IMR-90 (cell line): ENCODE data around the gene HSPA9. TPM values are rescaled to one million over a fixed set of nuclear protein-coding genes. Genes with fewer than 3 reads are reported as not detected.

Experiments used
- ATAC-seq: fragments of 200-7000 bp; cut with Tn5 transposase; 2 replicates; pipeline ENCODE4 v1.9.1; 2020; ENCODE audit warnings: low read depth, mild to moderate bottlenecking, moderate library complexity
- BruUV-seq: library from RNA; stranded (reverse); fragments of 400-500 nt; replicated peaks from 2 replicates; lab custom pipeline; 2021; lab: Mats Ljungman, UMichigan
- CTCF ChIA-PET: fragments of 300-600 bp; formaldehyde crosslinking; extraction: SDS; loops from one replicate; lab custom pipeline; 2021; ENCODE audit warnings: antibody characterized with exemption; lab: Yijun Ruan, JAX
- POLR2A ChIA-PET: fragments of 300-600 bp; sonication (Branson Sonifier 250); formaldehyde crosslinking; loops from one replicate; lab custom pipeline; 2022; ENCODE audit warnings: antibody characterized with exemption; ENCODE audit not compliant: unreplicated experiment; lab: Charles Lee
- DNase-seq: peaks from one replicate; pipeline ENCODE4 v3.0.0; 2013
- H2AFZ ChIP-seq: replicated peaks from 2 replicates; pipeline ENCODE3; 2013; ENCODE audit warnings: low read length, mild to moderate bottlenecking; ENCODE audit not compliant: poor library complexity
- H2AK5ac ChIP-seq: 2 replicates; pipeline ENCODE4 v1.6.1; 2013; ENCODE audit warnings: low read depth, low read length, inconsistent platforms
- H2AK9ac ChIP-seq: replicated peaks from 2 replicates; pipeline ENCODE3; 2013; ENCODE audit warnings: mild to moderate bottlenecking, low read depth, low read length, moderate library complexity; ENCODE audit not compliant: poor library complexity
- H2BK120ac ChIP-seq: 2 replicates; pipeline ENCODE4 v1.6.1; 2013; ENCODE audit warnings: low read depth, low read length, inconsistent platforms
- H2BK15ac ChIP-seq: 3 replicates; pipeline ENCODE4 v1.6.1; 2013; ENCODE audit warnings: low read depth, low read length, inconsistent platforms
- H2BK20ac ChIP-seq: 2 replicates; pipeline ENCODE4 v1.6.1; 2013; ENCODE audit warnings: low read depth, mild to moderate bottlenecking, inconsistent platforms, low read length, moderate library complexity
- H2BK5ac ChIP-seq: 2 replicates; pipeline ENCODE4 v1.6.1; 2013; ENCODE audit warnings: mild to moderate bottlenecking, low read depth, low read length, inconsistent platforms; ENCODE audit not compliant: poor library complexity, severe bottlenecking
- H3K14ac ChIP-seq: replicated peaks from 2 replicates; pipeline ENCODE4 v1.6.1; 2013; ENCODE audit warnings: low read depth, low read length, inconsistent platforms
- H3K18ac ChIP-seq: 2 replicates; pipeline ENCODE4 v1.6.1; 2013; ENCODE audit warnings: low read depth, low read length, control low read depth
- H3K23ac ChIP-seq: 2 replicates; pipeline ENCODE4 v1.6.1; 2013; ENCODE audit warnings: low read depth, low read length, inconsistent platforms
- H3K27ac ChIP-seq: 2 replicates; pipeline ENCODE4 v1.5.1; 2013; ENCODE audit warnings: mild to moderate bottlenecking, control low read depth, low read length; ENCODE audit not compliant: insufficient read depth
- H3K27me3 ChIP-seq: 2 replicates; pipeline ENCODE4 v1.6.1; 2013; ENCODE audit warnings: low read length; ENCODE audit not compliant: control insufficient read depth, insufficient read depth
- H3K36me3 ChIP-seq: 2 replicates; pipeline ENCODE4 v1.6.1; 2013; ENCODE audit warnings: low read length, mixed read lengths; ENCODE audit not compliant: control insufficient read depth, insufficient read depth
- H3K4ac ChIP-seq: 2 replicates; pipeline ENCODE4 v1.6.1; 2013; ENCODE audit warnings: low read depth, low read length, inconsistent platforms
- H3K4me1 ChIP-seq: 2 replicates; pipeline ENCODE4 v1.6.1; 2013; ENCODE audit warnings: low read length, mixed read lengths; ENCODE audit not compliant: control insufficient read depth, insufficient read depth
- H3K4me2 ChIP-seq: 2 replicates; pipeline ENCODE4 v1.6.1; 2013; ENCODE audit warnings: low read depth, mild to moderate bottlenecking, control low read depth, low read length, moderate library complexity
- H3K4me3 ChIP-seq: 2 replicates; pipeline ENCODE4 v1.5.1; 2013; ENCODE audit warnings: low read depth, mild to moderate bottlenecking, control low read depth, low read length, moderate library complexity; ENCODE audit not compliant: insufficient read depth
- H3K56ac ChIP-seq: 2 replicates; pipeline ENCODE4 v1.6.1; 2013; ENCODE audit warnings: low read length, inconsistent platforms; ENCODE audit not compliant: insufficient read depth; ENCODE audit errors: extremely low read depth
- H3K79me1 ChIP-seq, 2 experiments: 2 replicates each; pipeline ENCODE4 v1.6.1; 2013; ENCODE audit warnings: low read length in 2 of 2, inconsistent platforms in 1 of 2, low read depth in 1 of 2
- H3K9ac ChIP-seq: 2 replicates; pipeline ENCODE4 v1.6.1; 2013; ENCODE audit warnings: low read depth, low read length, control low read depth
- H3K9me1 ChIP-seq: 2 replicates; pipeline ENCODE4 v1.6.1; 2013; ENCODE audit warnings: low read length, inconsistent platforms; ENCODE audit not compliant: insufficient read depth
- H3K9me3 ChIP-seq: 2 replicates; pipeline ENCODE4 v1.6.1; 2013; ENCODE audit warnings: low read length; ENCODE audit not compliant: control insufficient read depth, insufficient read depth
- H4K20me1 ChIP-seq: 2 replicates; pipeline ENCODE4 v1.6.1; 2013; ENCODE audit warnings: low read length, inconsistent platforms; ENCODE audit not compliant: insufficient read depth
- H4K5ac ChIP-seq: 2 replicates; pipeline ENCODE4 v1.6.1; 2013; ENCODE audit warnings: mild to moderate bottlenecking, low read depth, low read length, control low read depth
- H4K8ac ChIP-seq, 2 experiments: 2 replicates each; pipeline ENCODE4 v1.6.1; 2013; ENCODE audit warnings: low read depth in 2 of 2, low read length in 2 of 2, control low read depth in 1 of 2, inconsistent platforms in 1 of 2
- H4K91ac ChIP-seq: 2 replicates; pipeline ENCODE4 v1.6.1; 2013; ENCODE audit warnings: low read depth, low read length, inconsistent platforms; ENCODE audit not compliant: insufficient read depth
- CEBPB ChIP-seq: IDR thresholded peaks from 2 replicates; pipeline ENCODE4 v1.6.1; 2012; ENCODE audit warnings: low read depth, low read length, improper control_type of control experiment
- MAFK ChIP-seq: IDR thresholded peaks from 2 replicates; pipeline ENCODE4 v1.6.1; 2012; ENCODE audit warnings: low read depth, low read length, improper control_type of control experiment
- WGBS, 2 experiments: methylation state at CpG; one replicate each; pipeline versions ENCODE4 v1.1.5 to v1.1.7; 2013; ENCODE audit warnings: missing lambda C conversion rate in 2 of 2; ENCODE audit not compliant: insufficient read length in 1 of 2; ENCODE audit errors: extremely low coverage in 2 of 2; 5-methylcytosine and 5-hydroxymethylcytosine counted together
- dilution Hi-C: fragments of 300-500 bp; cut with HindIII; formaldehyde crosslinking; loops from one replicate; pipeline ENCODE4 v1.14.3; 2018; ENCODE audit warnings: low sequenced_read_pairs; ENCODE audit not compliant: unreplicated experiment
- in situ Hi-C: fragments of 300-500 bp; cut with MboI; formaldehyde crosslinking; loops from 3 replicates; pipeline ENCODE4 v1.14.3; 2019; ENCODE audit warnings: low sequenced_read_pairs, inconsistent platforms, mixed read lengths
- intact Hi-C: fragments of 100-400 bp; cut with micrococcal nuclease; formaldehyde crosslinking; loops from 2 replicates; pipeline ENCODE4 v1.10.0; 2022
- polyA plus RNA-seq, 3 experiments: library from polyadenylated mRNA; depleted of rRNA; stranded (reverse); fragments of >200 nt; gene quantifications; 2 replicates each; pipeline ENCODE4 v1.2.3, GENCODE V29; 2012; ENCODE audit warnings: low replicate concordance in 1 of 3
- total RNA-seq: library from RNA; depleted of rRNA; stranded (reverse); fragments of >200 nt; gene quantifications from 2 replicates; pipeline ENCODE4 v1.2.3, GENCODE V29; 2012

HSPA9 gene
- total and polyA plus RNA-seq, 2 of the 4 experiments (the other 2 are of a cell fraction): 157 to 472 TPM

GRCh38 chr5:138523406-138523805 lies 51.8 kb downstream of the HSPA9 start:
- Histone ChIP-seq H3K23ac (no peak overlapping the region), H3K4me3 (no peak overlapping the region), H3K4ac (no peak overlapping the region), H3K27ac (no peak overlapping the region), H4K91ac (no peak overlapping the region), H3K4me1 (peaks cover 6% of the 10 kb centered on the region), H3K18ac (no peak overlapping the region), H2BK20ac (no peak overlapping the region), H2BK120ac (no peak overlapping the region), H2BK15ac (no peak overlapping the region), H2AFZ (no peak overlapping the region), H3K9me1 (0 out of 2 replicates have a peak, but pooled peaks cover 4% of the 10 kb centered on the region), H2AK5ac (no peak overlapping the region), H3K9me3 (no peaks in the 10 kb centered on the region), H4K8ac (no peak overlapping the region), H3K9ac (no peak overlapping the region), H4K5ac (no peak overlapping the region), H2BK5ac (no peak overlapping the region), H4K20me1 (peaks cover 63% of the 10 kb centered on the region), H2AK9ac (no peak overlapping the region), H3K27me3 (no peaks in the 10 kb centered on the region), H3K4me2 (no peak overlapping the region), H3K14ac (no peak overlapping the region), H3K56ac (no peak overlapping the region), H3K36me3 (peaks cover 4% of the 10 kb centered on the region), H3K79me1 (peaks cover 13 to 61% of the 10 kb centered on the region in 2 experiments)
- CTCF ChIA-PET: no interaction called here
- in situ Hi-C loops: no loop called here
- WGBS, 2 experiments: 100% methylated on average over 1 of the region's 5 CpGs; no CpG with 5 or more reads in 1 of the 2 experiments
- dilution Hi-C loops: no loop called here
- no peak for ATAC-seq
- POLR2A ChIA-PET: no interaction called here
- DNase-seq: no peak
- no TSS peak for BruUV-seq
- intact Hi-C loops: no loop called here
- TF ChIP-seq MAFK (no peak), CEBPB (peak; percentile 31)
